GM12873 (cell line): ENCODE data around the gene TTN.

ENCODE experiments used
- TF ChIP-seq, protein P1 (sequence below): IDR thresholded peaks from 2 replicates; pipeline ENCODE4 v1.5.1; 2012; ENCODE audit warnings: low read depth, mild to moderate bottlenecking, moderate library complexity, low read length, control low read depth; ENCODE audit not compliant: insufficient read depth; ENCODE audit errors: missing control alignments

TTN gene

GRCh38 chr2:178704876-178705275, 102.3 kb downstream of the TTN start:
- TF ChIP-seq, protein P1, sequence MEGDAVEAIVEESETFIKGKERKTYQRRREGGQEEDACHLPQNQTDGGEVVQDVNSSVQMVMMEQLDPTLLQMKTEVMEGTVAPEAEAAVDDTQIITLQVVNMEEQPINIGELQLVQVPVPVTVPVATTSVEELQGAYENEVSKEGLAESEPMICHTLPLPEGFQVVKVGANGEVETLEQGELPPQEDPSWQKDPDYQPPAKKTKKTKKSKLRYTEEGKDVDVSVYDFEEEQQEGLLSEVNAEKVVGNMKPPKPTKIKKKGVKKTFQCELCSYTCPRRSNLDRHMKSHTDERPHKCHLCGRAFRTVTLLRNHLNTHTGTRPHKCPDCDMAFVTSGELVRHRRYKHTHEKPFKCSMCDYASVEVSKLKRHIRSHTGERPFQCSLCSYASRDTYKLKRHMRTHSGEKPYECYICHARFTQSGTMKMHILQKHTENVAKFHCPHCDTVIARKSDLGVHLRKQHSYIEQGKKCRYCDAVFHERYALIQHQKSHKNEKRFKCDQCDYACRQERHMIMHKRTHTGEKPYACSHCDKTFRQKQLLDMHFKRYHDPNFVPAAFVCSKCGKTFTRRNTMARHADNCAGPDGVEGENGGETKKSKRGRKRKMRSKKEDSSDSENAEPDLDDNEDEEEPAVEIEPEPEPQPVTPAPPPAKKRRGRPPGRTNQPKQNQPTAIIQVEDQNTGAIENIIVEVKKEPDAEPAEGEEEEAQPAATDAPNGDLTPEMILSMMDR: no peak

GRCh38 chr2:178702361-178702760, 104.9 kb downstream of the TTN start:
- TF ChIP-seq, protein P1: no peak

GRCh38 chr2:178700922-178701342, 106.3 kb downstream of the TTN start:
- TF ChIP-seq, protein P1: peak; percentile 79

- TF ChIP-seq, protein P1: no peak
Measured at GRCh38 chr2:178700136-178700535, 107.1 kb downstream of the TTN start.

- TF ChIP-seq, protein P1: no peak
Measured at GRCh38 chr2:178692845-178693244, 114.4 kb downstream of the TTN start.

GRCh38 chr2:178689808-178690207, 117.4 kb downstream of the TTN start:
- TF ChIP-seq, protein P1: no peak

DNA sequence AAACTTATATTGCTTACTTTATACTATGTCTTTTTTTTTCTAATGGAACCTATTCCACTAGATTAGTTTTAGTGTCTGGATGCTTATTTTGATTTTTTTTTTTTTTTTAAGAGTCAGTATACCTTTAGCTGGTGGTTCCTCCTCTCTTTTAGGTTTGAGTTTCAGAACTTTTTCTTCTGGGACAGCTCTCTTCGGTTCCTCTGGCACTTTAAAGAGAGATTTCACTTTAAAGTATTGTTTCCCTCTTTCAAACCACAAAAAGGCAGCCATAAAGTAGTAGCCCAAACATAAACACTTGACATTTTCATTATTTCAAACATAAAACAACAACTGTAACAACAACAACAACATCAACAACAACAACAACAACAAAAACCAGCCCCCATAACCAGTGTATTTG, 123.3 kb downstream of the TTN start:
- TF ChIP-seq, protein P1: no peak
